ENCODE measurements around the gene IDH3A. TPM values are rescaled to one million over a fixed set of nuclear protein-coding genes. Genes with fewer than 3 reads are reported as not detected.

The IDH3A gene
- total and polyA plus RNA-seq, 9 of the 15 experiments (the other 6 are each of a cell fraction or from before 2014, with no cell fraction given): 37.4 to 249 (median 107) TPM

DNA sequence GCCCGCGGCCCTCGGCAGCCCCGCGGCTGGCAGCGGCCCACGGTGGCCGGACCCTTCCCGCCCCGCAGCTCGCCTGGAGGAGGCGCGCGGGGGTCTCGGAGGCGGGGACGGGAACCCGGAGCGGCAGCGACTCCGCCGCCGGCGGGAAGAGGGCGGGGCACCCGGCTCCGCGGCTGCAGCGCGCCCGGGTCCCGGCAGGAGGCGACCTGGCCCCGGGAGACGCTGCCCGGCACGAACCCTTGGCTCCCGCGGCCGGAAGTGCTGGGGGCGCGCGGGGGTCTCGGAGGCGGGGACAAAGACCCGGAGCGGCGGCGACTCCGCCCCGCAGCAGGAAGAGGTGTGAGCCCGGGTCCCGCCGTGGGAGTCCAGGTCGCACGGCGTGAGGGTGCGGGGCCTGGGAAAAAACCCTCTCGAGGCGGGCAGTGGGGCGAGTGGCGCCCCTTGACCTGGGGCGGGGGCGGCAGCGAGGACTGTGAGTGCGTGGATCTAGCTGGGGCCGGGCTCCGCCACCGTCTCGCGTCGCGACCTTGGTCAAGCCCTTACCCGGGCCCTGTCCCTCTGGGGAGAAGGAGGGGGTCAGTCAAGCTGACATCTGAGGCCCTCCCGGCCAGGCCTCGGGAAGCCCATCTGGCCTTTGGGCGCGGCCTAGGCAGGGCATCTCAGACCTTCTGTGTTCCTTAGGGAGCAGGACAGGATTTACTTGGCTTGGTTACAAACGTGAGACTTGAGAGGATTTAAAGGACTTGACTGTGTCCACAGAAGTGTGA is 17.7 kb upstream of the IDH3A start, which contains the start of gene CIB2 (continued):
- TF ChIP-seq XRCC4 (IDR thresholded peaks at IDR 0.05; ENCODE audit: extremely low read depth, insufficient read depth, insufficient read length) (no peak), GATA2 (CRISPR knock-in tag; IDR thresholded peaks at IDR 0.05) (no peak), ZFP1 (CRISPR knock-in tag; IDR thresholded peaks at IDR 0.05) (no peak), BRD4 (IDR thresholded peaks at IDR 0.05) (no peak), ASH1L (IDR thresholded peaks at IDR 0.05; ENCODE audit: borderline replicate concordance, low read depth, partially characterized antibody) (no peak), ZNF75A (CRISPR knock-in tag; IDR thresholded peaks at IDR 0.05) (no peak), NR2C2 (CRISPR knock-in tag; IDR thresholded peaks at IDR 0.05) (peak; percentile 59; the same call in 1 of the 2 replicates), NR2C2 (tag; IDR thresholded peaks at IDR 0.05) (peak; percentile 89), CC2D1A (IDR thresholded peaks at IDR 0.05) (no peak), ARID3A (IDR thresholded peaks at IDR 0.05; ENCODE audit: borderline replicate concordance, low read depth, low read length) (no peak), ZNF354B (CRISPR knock-in tag; IDR thresholded peaks at IDR 0.05) (no peak), BMI1 (IDR thresholded peaks at IDR 0.05; ENCODE audit: low read length) (no peak), RB1 (IDR thresholded peaks at IDR 0.05; ENCODE audit: low read depth) (peak; percentile 91), HDAC6 (IDR thresholded peaks at IDR 0.05; ENCODE audit: low read depth, low read length) (no peak), MTA1 (IDR thresholded peaks at IDR 0.05; ENCODE audit: borderline replicate concordance) (peak; percentile 25; the same call in 1 of the 2 replicates), CBFA2T2 (conservative IDR thresholded peaks at IDR 0.05) (no peak), TCF7 (IDR thresholded peaks at IDR 0.05; ENCODE audit: borderline replicate concordance) (no peak), YY1 (IDR thresholded peaks at IDR 0.05; ENCODE audit: borderline replicate concordance in 1 of 3, control insufficient read depth in 1 of 3, extremely low read depth in 1 of 3, insufficient read depth in 3 of 3, insufficient read length in 1 of 3, insufficient replicate concordance in 2 of 3, low read depth in 1 of 3, low read length in 2 of 3) (peak in 2 of 3 experiments; percentile 25 to 48)
- TF ChIP-seq, protein P1, sequence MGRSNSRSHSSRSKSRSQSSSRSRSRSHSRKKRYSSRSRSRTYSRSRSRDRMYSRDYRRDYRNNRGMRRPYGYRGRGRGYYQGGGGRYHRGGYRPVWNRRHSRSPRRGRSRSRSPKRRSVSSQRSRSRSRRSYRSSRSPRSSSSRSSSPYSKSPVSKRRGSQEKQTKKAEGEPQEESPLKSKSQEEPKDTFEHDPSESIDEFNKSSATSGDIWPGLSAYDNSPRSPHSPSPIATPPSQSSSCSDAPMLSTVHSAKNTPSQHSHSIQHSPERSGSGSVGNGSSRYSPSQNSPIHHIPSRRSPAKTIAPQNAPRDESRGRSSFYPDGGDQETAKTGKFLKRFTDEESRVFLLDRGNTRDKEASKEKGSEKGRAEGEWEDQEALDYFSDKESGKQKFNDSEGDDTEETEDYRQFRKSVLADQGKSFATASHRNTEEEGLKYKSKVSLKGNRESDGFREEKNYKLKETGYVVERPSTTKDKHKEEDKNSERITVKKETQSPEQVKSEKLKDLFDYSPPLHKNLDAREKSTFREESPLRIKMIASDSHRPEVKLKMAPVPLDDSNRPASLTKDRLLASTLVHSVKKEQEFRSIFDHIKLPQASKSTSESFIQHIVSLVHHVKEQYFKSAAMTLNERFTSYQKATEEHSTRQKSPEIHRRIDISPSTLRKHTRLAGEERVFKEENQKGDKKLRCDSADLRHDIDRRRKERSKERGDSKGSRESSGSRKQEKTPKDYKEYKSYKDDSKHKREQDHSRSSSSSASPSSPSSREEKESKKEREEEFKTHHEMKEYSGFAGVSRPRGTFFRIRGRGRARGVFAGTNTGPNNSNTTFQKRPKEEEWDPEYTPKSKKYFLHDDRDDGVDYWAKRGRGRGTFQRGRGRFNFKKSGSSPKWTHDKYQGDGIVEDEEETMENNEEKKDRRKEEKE (IDR thresholded peaks at IDR 0.05; ENCODE audit: borderline replicate concordance in 1 of 2, control insufficient read depth in 1 of 2, low read depth in 2 of 2, low read length in 1 of 2): no peak
- TF ChIP-seq, protein P2, sequence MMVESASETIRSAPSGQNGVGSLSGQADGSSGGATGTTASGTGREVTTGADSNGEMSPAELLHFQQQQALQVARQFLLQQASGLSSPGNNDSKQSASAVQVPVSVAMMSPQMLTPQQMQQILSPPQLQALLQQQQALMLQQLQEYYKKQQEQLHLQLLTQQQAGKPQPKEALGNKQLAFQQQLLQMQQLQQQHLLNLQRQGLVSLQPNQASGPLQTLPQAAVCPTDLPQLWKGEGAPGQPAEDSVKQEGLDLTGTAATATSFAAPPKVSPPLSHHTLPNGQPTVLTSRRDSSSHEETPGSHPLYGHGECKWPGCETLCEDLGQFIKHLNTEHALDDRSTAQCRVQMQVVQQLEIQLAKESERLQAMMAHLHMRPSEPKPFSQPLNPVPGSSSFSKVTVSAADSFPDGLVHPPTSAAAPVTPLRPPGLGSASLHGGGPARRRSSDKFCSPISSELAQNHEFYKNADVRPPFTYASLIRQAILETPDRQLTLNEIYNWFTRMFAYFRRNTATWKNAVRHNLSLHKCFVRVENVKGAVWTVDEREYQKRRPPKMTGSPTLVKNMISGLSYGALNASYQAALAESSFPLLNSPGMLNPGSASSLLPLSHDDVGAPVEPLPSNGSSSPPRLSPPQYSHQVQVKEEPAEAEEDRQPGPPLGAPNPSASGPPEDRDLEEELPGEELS (CRISPR knock-in tag; IDR thresholded peaks at IDR 0.05; ENCODE audit: borderline replicate concordance): no peak; the same call in 1 of the 2 replicates
